Measurements from ENCODE around the gene ZNF133. TPM values are rescaled to one million over a fixed set of nuclear protein-coding genes. Genes with fewer than 3 reads are reported as not detected.

The ZNF133 gene
- total RNA-seq, 1 experiment from 2014 or later: 30.4 TPM

- Mint-ChIP-seq H3K4me1 (ENCODE audit: insufficient read depth, unreplicated experiment) (peaks cover 28% of the 10 kb centered on the region), H3K9me3 (ENCODE audit: unreplicated experiment) (no peaks in the 10 kb centered on the region), H3K27ac (ENCODE audit: low read depth, unreplicated experiment) (no peak overlapping the region), H3K27me3 (ENCODE audit: insufficient read depth, unreplicated experiment) (no peaks in the 10 kb centered on the region), H3K36me3 (ENCODE audit: insufficient read depth, unreplicated experiment) (no peaks in the 10 kb centered on the region), H3K4me3 (ENCODE audit: unreplicated experiment) (no peak overlapping the region)
- ChIA-PET POLR2A (interaction anchor here (1.1 kb wide), 1 partner anchor 59 kb away, joined by 4 read pairs; no protein-coding TSS in a partner anchor), CTCF (no interaction called here)
- BruUV-seq (replicated peaks): no TSS peak
- TF ChIP-seq CTCF (IDR thresholded peaks at IDR 0.05; ENCODE audit: unreplicated experiment): no peak
- no peak for DNase-seq (ENCODE audit: unreplicated experiment)
- intact Hi-C loops (cut with micrococcal nuclease): no loop called here
These were observed 31.8 kb upstream of the ZNF133 start for GRCh38 chr20:18256440-18257090.

GRCh38 chr20:18258126-18258860, 30.0 kb upstream of the ZNF133 start:
- no peak overlapping the region for H3K27ac Mint-ChIP-seq (ENCODE audit: low read depth, unreplicated experiment)
- no peaks in the 10 kb centered on the region for H3K27me3 Mint-ChIP-seq (ENCODE audit: insufficient read depth, unreplicated experiment)
- no TSS peak for BruUV-seq (replicated peaks)
- DNase-seq (ENCODE audit: unreplicated experiment): no peak
- POLR2A ChIA-PET: interaction anchor here (1.1 to 1.5 kb wide), 3 partner anchors 30 to 265 kb away, joined by 3 to 7 read pairs (median 4); partner anchors contain the start of gene ZNF133
- H3K4me1 Mint-ChIP-seq (ENCODE audit: insufficient read depth, unreplicated experiment): peaks cover 11% of the 10 kb centered on the region
- no peak for TF ChIP-seq CTCF (IDR thresholded peaks at IDR 0.05; ENCODE audit: unreplicated experiment)
- H3K4me3 Mint-ChIP-seq (ENCODE audit: unreplicated experiment): no peak overlapping the region
- intact Hi-C loops (cut with micrococcal nuclease): no loop called here
- H3K9me3 Mint-ChIP-seq (ENCODE audit: unreplicated experiment): no peaks in the 10 kb centered on the region
- CTCF ChIA-PET: interaction anchor here (0.7 to 1.2 kb wide), 8 partner anchors 9 to 200 kb away, joined by 4 to 5 read pairs (median 4); partner anchors contain the start of gene OVOL2
- H3K36me3 Mint-ChIP-seq (ENCODE audit: insufficient read depth, unreplicated experiment): no peaks in the 10 kb centered on the region

- no peak overlapping the region for H3K27ac Mint-ChIP-seq (ENCODE audit: low read depth, unreplicated experiment)
- intact Hi-C loops (cut with micrococcal nuclease): no loop called here
- H3K4me3 Mint-ChIP-seq (ENCODE audit: unreplicated experiment): no peak overlapping the region
- no TSS peak for BruUV-seq (replicated peaks)
- DNase-seq (ENCODE audit: unreplicated experiment): no peak
- no peaks in the 10 kb centered on the region for H3K36me3 Mint-ChIP-seq (ENCODE audit: insufficient read depth, unreplicated experiment)
- ChIA-PET POLR2A (interaction anchor here (1.5 kb wide), 1 partner anchor 28 kb away, joined by 7 read pairs; the partner anchor contains the start of gene ZNF133), CTCF (interaction anchor here (0.8 to 1.0 kb wide), 4 partner anchors 13 to 202 kb away, joined by 4 to 5 read pairs (median 4); partner anchors contain the start of gene OVOL2)
- no peaks in the 10 kb centered on the region for H3K9me3 Mint-ChIP-seq (ENCODE audit: unreplicated experiment)
- no peaks in the 10 kb centered on the region for H3K27me3 Mint-ChIP-seq (ENCODE audit: insufficient read depth, unreplicated experiment)
- no peak for TF ChIP-seq CTCF (IDR thresholded peaks at IDR 0.05; ENCODE audit: unreplicated experiment)
- peaks cover 7% of the 10 kb centered on the region for H3K4me1 Mint-ChIP-seq (ENCODE audit: insufficient read depth, unreplicated experiment)
These were observed 28.6 kb upstream of the ZNF133 start for GRCh38 chr20:18259730-18260129.

- BruUV-seq (replicated peaks): no TSS peak
- H3K4me1 Mint-ChIP-seq (ENCODE audit: insufficient read depth, unreplicated experiment): peaks cover 7% of the 10 kb centered on the region
- no peaks in the 10 kb centered on the region for H3K9me3 Mint-ChIP-seq (ENCODE audit: unreplicated experiment)
- intact Hi-C loops (cut with micrococcal nuclease): no loop called here
- H3K36me3 Mint-ChIP-seq (ENCODE audit: insufficient read depth, unreplicated experiment): no peaks in the 10 kb centered on the region
- DNase-seq (ENCODE audit: unreplicated experiment): peak; percentile 23
- ChIA-PET CTCF (interaction anchor here (0.6 kb wide), 2 partner anchors 13 to 14 kb away, joined by 3 read pairs; no protein-coding TSS in a partner anchor), POLR2A (interaction anchor here (0.7 to 2.9 kb wide), 5 partner anchors 9 to 125 kb away, joined by 3 to 26 read pairs (median 5); partner anchors contain the start of gene ZNF133)
- no peak overlapping the region for H3K27ac Mint-ChIP-seq (ENCODE audit: low read depth, unreplicated experiment)
- TF ChIP-seq CTCF (IDR thresholded peaks at IDR 0.05; ENCODE audit: unreplicated experiment): no peak
- no peak overlapping the region for H3K4me3 Mint-ChIP-seq (ENCODE audit: unreplicated experiment)
- no peaks in the 10 kb centered on the region for H3K27me3 Mint-ChIP-seq (ENCODE audit: insufficient read depth, unreplicated experiment)
These were observed 24.6 kb upstream of the ZNF133 start for GRCh38 chr20:18263723-18264122.
